Neural cell (in vitro differentiated cells): ENCODE measurements around the gene RIMS4. TPM values are rescaled to one million over a fixed set of nuclear protein-coding genes. Genes with fewer than 3 reads are reported as not detected.

Experiments used
- H2AFZ ChIP-seq: fragments of 200-600, 300-800 bp; sonication (generic), shearing (Covaris generic); 2 replicates; pipeline ENCODE4 v1.6.0; 2014; ENCODE audit warnings: low read depth, mild to moderate bottlenecking, antibody characterized with exemption, low read length, moderate library complexity
- H3F3A ChIP-seq: fragments of 200-600 bp; shearing (Covaris generic); 2 replicates; pipeline ENCODE4 v1.6.1; 2016; ENCODE audit warnings: mild to moderate bottlenecking, moderate library complexity, mixed read lengths, antibody characterized with exemption, low read length; ENCODE audit not compliant: insufficient read depth, poor library complexity, severe bottlenecking
- H3K27ac ChIP-seq: fragments of 200-600, 300-800 bp; sonication (generic), shearing (Covaris generic); 2 replicates; pipeline ENCODE4 v1.5.1; 2014; ENCODE audit warnings: mild to moderate bottlenecking, low read length, moderate library complexity
- H3K27me3 ChIP-seq: fragments of 300-800, 200-600 bp; sonication (generic), shearing (Covaris generic); 2 replicates; pipeline ENCODE4 v1.6.0; 2014; ENCODE audit warnings: mild to moderate bottlenecking, low read depth, low read length, moderate library complexity; ENCODE audit not compliant: insufficient read depth
- H3K36me3 ChIP-seq: fragments of 300-800, 200-600 bp; sonication (generic), shearing (Covaris generic); 2 replicates; pipeline ENCODE4 v1.5.1; 2014; ENCODE audit warnings: mild to moderate bottlenecking, antibody characterized with exemption, low read length, moderate library complexity; ENCODE audit not compliant: insufficient read depth
- H3K4me2 ChIP-seq: fragments of 300-800, 200-600 bp; sonication (generic), shearing (Covaris generic); 2 replicates; pipeline ENCODE4 v1.6.0; 2014; ENCODE audit warnings: mild to moderate bottlenecking, low read length
- H3K4me3 ChIP-seq: fragments of 300-800, 200-600 bp; sonication (generic), shearing (Covaris generic); 2 replicates; pipeline ENCODE4 v1.5.1; 2014; ENCODE audit warnings: mild to moderate bottlenecking, low read length, moderate library complexity
- H3K79me2 ChIP-seq: fragments of 200-600 bp; shearing (Covaris generic); replicated peaks from 2 replicates; pipeline ENCODE4 v1.6.0; 2014; ENCODE audit warnings: mild to moderate bottlenecking, low read length, moderate library complexity; ENCODE audit not compliant: insufficient read depth
- H3K9ac ChIP-seq: fragments of 300-800, 200-600 bp; sonication (generic), shearing (Covaris generic); 2 replicates; pipeline ENCODE4 v1.6.1; 2016; ENCODE audit warnings: mild to moderate bottlenecking, low read length, mixed read lengths
- H3K9me2 ChIP-seq: fragments of 200-600 bp; shearing (Covaris generic); 2 replicates; pipeline ENCODE4 v1.6.1; 2016; ENCODE audit warnings: mild to moderate bottlenecking, low read length, mixed read lengths; ENCODE audit not compliant: insufficient read depth
- H3K9me3 ChIP-seq: fragments of 200-600, 300-800 bp; sonication (generic), shearing (Covaris generic); 2 replicates; pipeline ENCODE4 v1.6.1; 2016; ENCODE audit warnings: mild to moderate bottlenecking, mixed run types, low read length, moderate library complexity, mixed read lengths
- H4K20me1 ChIP-seq: fragments of 200-600 bp; shearing (Covaris generic); 2 replicates; pipeline ENCODE4 v1.6.1; 2016; ENCODE audit warnings: mild to moderate bottlenecking, mixed run types; ENCODE audit not compliant: insufficient read depth
- EP300 ChIP-seq: fragments of 450-650 bp; conservative IDR thresholded peaks from 2 replicates; pipeline ENCODE4 v1.6.1; 2014; ENCODE audit warnings: antibody characterized with exemption, mild to moderate bottlenecking, moderate library complexity; ENCODE audit not compliant: poor library complexity, severe bottlenecking
- EZH2 ChIP-seq: fragments of 200-600, 300-800 bp; shearing (Covaris generic), sonication (generic); IDR thresholded peaks from 2 replicates; pipeline ENCODE4 v1.6.1; 2014; ENCODE audit warnings: antibody characterized with exemption, low read length, borderline replicate concordance, mild to moderate bottlenecking; ENCODE audit not compliant: insufficient read depth, poor library complexity, severe bottlenecking
- MXI1 ChIP-seq: fragments of 450-650 bp; conservative IDR thresholded peaks from 2 replicates; pipeline ENCODE4 v1.6.1; 2014; ENCODE audit warnings: antibody characterized with exemption, mild to moderate bottlenecking; ENCODE audit not compliant: poor library complexity, severe bottlenecking
- POLR2AphosphoS5 ChIP-seq: IDR thresholded peaks from 2 replicates; pipeline ENCODE4 v1.6.1; 2012
- RAD21 ChIP-seq: fragments of 450-650 bp; conservative IDR thresholded peaks from 2 replicates; pipeline ENCODE4 v1.6.1; 2014; ENCODE audit warnings: antibody characterized with exemption, mild to moderate bottlenecking, moderate library complexity
- SMC3 ChIP-seq: fragments of 450-650 bp; conservative IDR thresholded peaks from 2 replicates; pipeline ENCODE4 v1.6.1; 2014; ENCODE audit warnings: antibody characterized with exemption, mild to moderate bottlenecking, moderate library complexity; ENCODE audit not compliant: poor library complexity
- TAF1 ChIP-seq: IDR thresholded peaks from 2 replicates; pipeline ENCODE4 v1.6.1; 2012; ENCODE audit warnings: low read depth
- polyA plus RNA-seq: library from polyadenylated mRNA; depleted of rRNA; stranded (reverse); fragments of >200 nt; gene quantifications from 2 replicates; pipeline ENCODE4 v1.2.3, GENCODE V29; 2014
- TF ChIP-seq, protein P1 (sequence below): IDR thresholded peaks from 2 replicates; pipeline ENCODE4 v1.6.1; 2012; ENCODE audit warnings: borderline replicate concordance
- TF ChIP-seq, protein P2 (sequence below): fragments of 450-650 bp; IDR thresholded peaks from 2 replicates; pipeline ENCODE4 v1.5.1; 2014; ENCODE audit warnings: antibody characterized with exemption, mild to moderate bottlenecking, moderate library complexity; ENCODE audit not compliant: poor library complexity, severe bottlenecking

Gene RIMS4
- polyA plus RNA-seq, 1 donor from 2014 or later = 40.6 TPM

DNA sequence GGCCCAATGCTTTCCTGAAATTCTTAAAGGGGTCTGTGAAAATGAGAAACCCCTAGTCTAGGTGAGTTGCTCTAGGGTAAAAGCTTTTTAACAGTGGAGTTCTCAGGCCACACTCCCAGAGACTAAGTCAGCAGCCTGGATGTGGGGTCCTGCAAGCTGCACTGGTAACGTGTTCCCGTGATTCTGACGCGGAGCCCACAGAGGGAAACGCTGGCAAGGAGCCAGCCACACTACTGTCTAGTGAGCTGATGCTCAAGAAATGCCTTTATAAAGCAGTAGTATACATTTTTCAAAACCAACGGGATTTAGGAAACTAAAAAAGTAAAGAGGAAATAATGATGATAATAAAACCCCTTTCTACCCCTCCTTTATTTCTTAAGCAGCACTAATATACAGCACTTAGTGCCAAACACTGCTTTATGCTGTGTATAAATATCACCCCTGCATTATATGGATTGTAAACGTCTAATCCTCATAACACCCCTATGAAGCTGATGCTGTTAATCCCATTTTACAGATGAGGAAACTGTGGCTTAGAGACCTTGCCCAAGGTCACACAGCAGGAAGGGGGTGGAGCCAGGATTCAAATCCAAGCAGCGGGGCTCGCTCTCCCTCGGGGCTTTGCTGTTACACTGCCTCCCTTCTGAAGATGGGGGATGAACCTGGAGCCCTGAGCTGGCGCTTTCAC lies 39.7 kb downstream of the RIMS4 start:
- no peak for TF ChIP-seq TAF1
- no peak for TF ChIP-seq EZH2
- H3K27ac ChIP-seq = no peak overlapping the region
- H4K20me1 ChIP-seq = no peaks in the 10 kb centered on the region
- no peak overlapping the region for H3K9ac ChIP-seq
- H2AFZ ChIP-seq = no peak overlapping the region
- no peaks in the 10 kb centered on the region for H3K27me3 ChIP-seq
- H3K79me2 ChIP-seq = no peaks in the 10 kb centered on the region
- no peaks in the 10 kb centered on the region for H3F3A ChIP-seq
- no peaks in the 10 kb centered on the region for H3K9me2 ChIP-seq
- no peak overlapping the region for H3K4me2 ChIP-seq
- no peaks in the 10 kb centered on the region for H3K36me3 ChIP-seq
- no peaks in the 10 kb centered on the region for H3K9me3 ChIP-seq
- H3K4me3 ChIP-seq = no peak overlapping the region

- TF ChIP-seq EZH2 (no peak), TAF1 (no peak), SMC3 (no peak), POLR2AphosphoS5 (no peak), MXI1 (no peak), EP300 (no peak), RAD21 (no peak)
- TF ChIP-seq, protein P1, sequence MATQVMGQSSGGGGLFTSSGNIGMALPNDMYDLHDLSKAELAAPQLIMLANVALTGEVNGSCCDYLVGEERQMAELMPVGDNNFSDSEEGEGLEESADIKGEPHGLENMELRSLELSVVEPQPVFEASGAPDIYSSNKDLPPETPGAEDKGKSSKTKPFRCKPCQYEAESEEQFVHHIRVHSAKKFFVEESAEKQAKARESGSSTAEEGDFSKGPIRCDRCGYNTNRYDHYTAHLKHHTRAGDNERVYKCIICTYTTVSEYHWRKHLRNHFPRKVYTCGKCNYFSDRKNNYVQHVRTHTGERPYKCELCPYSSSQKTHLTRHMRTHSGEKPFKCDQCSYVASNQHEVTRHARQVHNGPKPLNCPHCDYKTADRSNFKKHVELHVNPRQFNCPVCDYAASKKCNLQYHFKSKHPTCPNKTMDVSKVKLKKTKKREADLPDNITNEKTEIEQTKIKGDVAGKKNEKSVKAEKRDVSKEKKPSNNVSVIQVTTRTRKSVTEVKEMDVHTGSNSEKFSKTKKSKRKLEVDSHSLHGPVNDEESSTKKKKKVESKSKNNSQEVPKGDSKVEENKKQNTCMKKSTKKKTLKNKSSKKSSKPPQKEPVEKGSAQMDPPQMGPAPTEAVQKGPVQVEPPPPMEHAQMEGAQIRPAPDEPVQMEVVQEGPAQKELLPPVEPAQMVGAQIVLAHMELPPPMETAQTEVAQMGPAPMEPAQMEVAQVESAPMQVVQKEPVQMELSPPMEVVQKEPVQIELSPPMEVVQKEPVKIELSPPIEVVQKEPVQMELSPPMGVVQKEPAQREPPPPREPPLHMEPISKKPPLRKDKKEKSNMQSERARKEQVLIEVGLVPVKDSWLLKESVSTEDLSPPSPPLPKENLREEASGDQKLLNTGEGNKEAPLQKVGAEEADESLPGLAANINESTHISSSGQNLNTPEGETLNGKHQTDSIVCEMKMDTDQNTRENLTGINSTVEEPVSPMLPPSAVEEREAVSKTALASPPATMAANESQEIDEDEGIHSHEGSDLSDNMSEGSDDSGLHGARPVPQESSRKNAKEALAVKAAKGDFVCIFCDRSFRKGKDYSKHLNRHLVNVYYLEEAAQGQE = no peak
- TF ChIP-seq, protein P2, sequence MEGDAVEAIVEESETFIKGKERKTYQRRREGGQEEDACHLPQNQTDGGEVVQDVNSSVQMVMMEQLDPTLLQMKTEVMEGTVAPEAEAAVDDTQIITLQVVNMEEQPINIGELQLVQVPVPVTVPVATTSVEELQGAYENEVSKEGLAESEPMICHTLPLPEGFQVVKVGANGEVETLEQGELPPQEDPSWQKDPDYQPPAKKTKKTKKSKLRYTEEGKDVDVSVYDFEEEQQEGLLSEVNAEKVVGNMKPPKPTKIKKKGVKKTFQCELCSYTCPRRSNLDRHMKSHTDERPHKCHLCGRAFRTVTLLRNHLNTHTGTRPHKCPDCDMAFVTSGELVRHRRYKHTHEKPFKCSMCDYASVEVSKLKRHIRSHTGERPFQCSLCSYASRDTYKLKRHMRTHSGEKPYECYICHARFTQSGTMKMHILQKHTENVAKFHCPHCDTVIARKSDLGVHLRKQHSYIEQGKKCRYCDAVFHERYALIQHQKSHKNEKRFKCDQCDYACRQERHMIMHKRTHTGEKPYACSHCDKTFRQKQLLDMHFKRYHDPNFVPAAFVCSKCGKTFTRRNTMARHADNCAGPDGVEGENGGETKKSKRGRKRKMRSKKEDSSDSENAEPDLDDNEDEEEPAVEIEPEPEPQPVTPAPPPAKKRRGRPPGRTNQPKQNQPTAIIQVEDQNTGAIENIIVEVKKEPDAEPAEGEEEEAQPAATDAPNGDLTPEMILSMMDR = no peak
- no peaks in the 10 kb centered on the region for H3K9me2 ChIP-seq
- H3K4me3 ChIP-seq = no peak overlapping the region
- H3F3A ChIP-seq = no peaks in the 10 kb centered on the region
- H3K9ac ChIP-seq = no peak overlapping the region
- H3K4me2 ChIP-seq = no peak overlapping the region
- H3K27ac ChIP-seq = no peak overlapping the region
- H3K9me3 ChIP-seq = no peaks in the 10 kb centered on the region
- H3K27me3 ChIP-seq = no peaks in the 10 kb centered on the region
- H3K36me3 ChIP-seq = no peaks in the 10 kb centered on the region
- no peaks in the 10 kb centered on the region for H4K20me1 ChIP-seq
- H3K79me2 ChIP-seq = no peaks in the 10 kb centered on the region
- H2AFZ ChIP-seq = no peak overlapping the region
These were observed 40.9 kb downstream of the RIMS4 start for GRCh38 chr20:44769481-44769863.
